HEK293 (cell line): ENCODE data around the gene AFF1.

Source experiments
- CTCF ChIA-PET: fragments of 350-600 bp; formaldehyde crosslinking; extraction: SDS; loops from one replicate; lab custom pipeline; 2021; ENCODE audit warnings: antibody characterized with exemption; lab: Yijun Ruan, JAX
- POLR2A ChIA-PET: fragments of 300-600 bp; formaldehyde crosslinking; extraction: SDS; loops from one replicate; lab custom pipeline; 2020; ENCODE audit warnings: antibody characterized with exemption, inconsistent platforms; lab: Yijun Ruan, JAX
- H3K27ac ChIP-seq: fragments of 200-500 bp; sonication (Bioruptor generic); 2 replicates; pipeline ENCODE4 v1.5.1; 2014; ENCODE audit warnings: low read depth, low read length, control low read depth, inconsistent platforms; ENCODE audit errors: extremely low read depth
- H3K36me3 ChIP-seq, 2 experiments: fragments of 200-500 bp in 1 of 2; sonication (Bioruptor generic) in 1 of 2; 1 replicate in 1 of 2; 2 replicates in 1 of 2; pipeline ENCODE4 v1.5.1; 2014 to 2017; ENCODE audit warnings: inconsistent platforms in 2 of 2, low read length in 2 of 2; ENCODE audit not compliant: control insufficient read depth in 2 of 2, insufficient read depth in 1 of 2
- H3K4me1 ChIP-seq: fragments of 200-500 bp; sonication (Bioruptor generic); 2 replicates; pipeline ENCODE4 v1.5.1; 2014; ENCODE audit warnings: mild to moderate bottlenecking, low read length, inconsistent platforms; ENCODE audit not compliant: control insufficient read depth, insufficient read depth
- H3K4me3 ChIP-seq: 2 replicates; pipeline ENCODE4 v1.5.1; 2011; ENCODE audit warnings: low read depth, mild to moderate bottlenecking, control low read depth, low read length, moderate library complexity
- H3K9me3 ChIP-seq: fragments of 200-500 bp; sonication (Bioruptor generic); 2 replicates; pipeline ENCODE4 v1.5.1; 2014; ENCODE audit warnings: low read depth, low read length, inconsistent platforms; ENCODE audit not compliant: control insufficient read depth, insufficient read depth
- GLI2 ChIP-seq: fragments of 450-650 bp; formaldehyde crosslinking; IDR thresholded peaks from 2 replicates; pipeline ENCODE4; 2017; ENCODE audit warnings: missing biosample characterization, missing genetic modification characterization, low read depth, borderline replicate concordance
- HOXD13 ChIP-seq: sonication (generic); formaldehyde crosslinking; IDR thresholded peaks from 2 replicates; pipeline ENCODE4 v1.8.0; 2022; ENCODE audit warnings: missing genetic modification reagents, borderline replicate concordance
- MEIS1 ChIP-seq: sonication (generic); formaldehyde crosslinking; IDR thresholded peaks from 2 replicates; pipeline ENCODE4 v1.8.1; 2022; ENCODE audit warnings: missing genetic modification reagents, mild to moderate bottlenecking, borderline replicate concordance
- PRDM4 ChIP-seq: fragments of 450-650 bp; formaldehyde crosslinking; IDR thresholded peaks from 2 replicates; pipeline ENCODE4 v1.5.1; 2017; ENCODE audit warnings: missing biosample characterization, missing genetic modification characterization
- WT1 ChIP-seq: fragments of 450-650 bp; formaldehyde crosslinking; IDR thresholded peaks from 2 replicates; pipeline ENCODE4 v1.5.1; 2016; ENCODE audit warnings: missing biosample characterization, missing genetic modification characterization
- ZBTB8A ChIP-seq: fragments of 450-650 bp; formaldehyde crosslinking; IDR thresholded peaks from 2 replicates; pipeline ENCODE4 v1.5.1; 2016; ENCODE audit warnings: missing biosample characterization, missing genetic modification characterization
- ZNF133 ChIP-seq: fragments of 450-650 bp; formaldehyde crosslinking; IDR thresholded peaks from 2 replicates; pipeline ENCODE4 v1.5.1; 2016; ENCODE audit warnings: missing biosample characterization, missing genetic modification characterization
- ZNF146 ChIP-seq: fragments of 450-650 bp; formaldehyde crosslinking; IDR thresholded peaks from 2 replicates; pipeline ENCODE4 v1.5.1; 2016; ENCODE audit warnings: missing biosample characterization, missing genetic modification characterization
- ZNF169 ChIP-seq: fragments of 450-650 bp; formaldehyde crosslinking; IDR thresholded peaks from 2 replicates; pipeline ENCODE4 v1.5.1; 2016; ENCODE audit warnings: missing biosample characterization, missing genetic modification characterization
- ZNF174 ChIP-seq: fragments of 450-650 bp; formaldehyde crosslinking; IDR thresholded peaks from 2 replicates; pipeline ENCODE4 v1.5.0; 2017; ENCODE audit warnings: missing biosample characterization, mild to moderate bottlenecking, missing genetic modification characterization
- ZNF19 ChIP-seq: fragments of 450-650 bp; formaldehyde crosslinking; IDR thresholded peaks from 2 replicates; pipeline ENCODE4; 2016; ENCODE audit warnings: missing biosample characterization, missing genetic modification characterization, low read depth
- ZNF23 ChIP-seq: fragments of 450-650 bp; formaldehyde crosslinking; IDR thresholded peaks from 2 replicates; pipeline ENCODE4 v1.5.1; 2016; ENCODE audit warnings: missing biosample characterization, missing genetic modification characterization, borderline replicate concordance
- ZNF24 ChIP-seq: fragments of 450-650 bp; formaldehyde crosslinking; IDR thresholded peaks from 2 replicates; pipeline ENCODE4 v1.5.1; 2016; ENCODE audit warnings: missing biosample characterization, missing genetic modification characterization
- ZNF324 ChIP-seq: fragments of 450-650 bp; formaldehyde crosslinking; IDR thresholded peaks from 2 replicates; pipeline ENCODE4 v1.5.1; 2016; ENCODE audit warnings: missing biosample characterization, missing genetic modification characterization
- ZNF354C ChIP-seq: fragments of 450-650 bp; formaldehyde crosslinking; IDR thresholded peaks from 2 replicates; pipeline ENCODE4 v1.5.1; 2016; ENCODE audit warnings: missing biosample characterization, missing genetic modification characterization, low read depth, borderline replicate concordance
- ZNF37A ChIP-seq: fragments of 450-650 bp; IDR thresholded peaks from 2 replicates; pipeline ENCODE4 v1.5.1; 2018; ENCODE audit warnings: missing biosample characterization, missing genetic modification characterization
- ZNF416 ChIP-seq: fragments of 450-650 bp; formaldehyde crosslinking; IDR thresholded peaks from 2 replicates; pipeline ENCODE4 v1.5.1; 2016; ENCODE audit warnings: missing biosample characterization, missing genetic modification characterization
- ZNF514 ChIP-seq: fragments of 450-650 bp; formaldehyde crosslinking; IDR thresholded peaks from 2 replicates; pipeline ENCODE4 v1.5.1; 2016; ENCODE audit warnings: missing biosample characterization, missing genetic modification characterization
- ZNF544 ChIP-seq: fragments of 450-650 bp; formaldehyde crosslinking; IDR thresholded peaks from 2 replicates; pipeline ENCODE4 v1.5.0; 2017; ENCODE audit warnings: missing biosample characterization, missing genetic modification characterization
- ZNF549 ChIP-seq: fragments of 450-650 bp; IDR thresholded peaks from 2 replicates; pipeline ENCODE4 v1.5.1; 2018; ENCODE audit warnings: missing biosample characterization, missing genetic modification characterization, mild to moderate bottlenecking, inconsistent platforms, moderate library complexity
- ZNF561 ChIP-seq: fragments of 450-650 bp; IDR thresholded peaks from 2 replicates; pipeline ENCODE4 v1.5.1; 2018; ENCODE audit warnings: missing biosample characterization, missing genetic modification characterization, borderline replicate concordance
- ZNF585B ChIP-seq: fragments of 450-650 bp; formaldehyde crosslinking; IDR thresholded peaks from 2 replicates; pipeline ENCODE4 v1.5.1; 2016; ENCODE audit warnings: missing biosample characterization, missing genetic modification characterization
- ZSCAN16 ChIP-seq: fragments of 450-650 bp; formaldehyde crosslinking; IDR thresholded peaks from 2 replicates; pipeline ENCODE4 v1.5.1; 2016; ENCODE audit warnings: missing biosample characterization, missing genetic modification characterization
- ZSCAN23 ChIP-seq: fragments of 450-650 bp; formaldehyde crosslinking; IDR thresholded peaks from 2 replicates; pipeline ENCODE4 v1.5.1; 2016; ENCODE audit warnings: missing biosample characterization, missing genetic modification characterization
- TF ChIP-seq, protein P1 (sequence below): fragments of 450-650 bp; formaldehyde crosslinking; IDR thresholded peaks from 2 replicates; pipeline ENCODE4 v1.5.1; 2016; ENCODE audit warnings: missing biosample characterization, missing genetic modification characterization
- TF ChIP-seq, protein P2 (sequence below): fragments of 450-650 bp; formaldehyde crosslinking; IDR thresholded peaks from 2 replicates; pipeline ENCODE4 v1.5.1; 2016; ENCODE audit warnings: missing biosample characterization, missing genetic modification characterization

AFF1 gene

GRCh38 chr4:87045659-87046058 is 110.8 kb downstream of the AFF1 start:
- Histone ChIP-seq H3K4me1 (no peaks in the 10 kb centered on the region; the same call in 1 of the 2 replicates), H3K27ac (no peak overlapping the region), H3K4me3 (no peak overlapping the region), H3K36me3 (peaks cover 0 to 11% of the 10 kb centered on the region in 2 experiments; a peak in 1 of 3 replicates), H3K9me3 (no peaks in the 10 kb centered on the region)
- no peak for TF ChIP-seq ZNF174 (tag by site-specific recombination)
- no peak for TF ChIP-seq MEIS1 (CRISPR knock-in tag)
- TF ChIP-seq, protein P1, sequence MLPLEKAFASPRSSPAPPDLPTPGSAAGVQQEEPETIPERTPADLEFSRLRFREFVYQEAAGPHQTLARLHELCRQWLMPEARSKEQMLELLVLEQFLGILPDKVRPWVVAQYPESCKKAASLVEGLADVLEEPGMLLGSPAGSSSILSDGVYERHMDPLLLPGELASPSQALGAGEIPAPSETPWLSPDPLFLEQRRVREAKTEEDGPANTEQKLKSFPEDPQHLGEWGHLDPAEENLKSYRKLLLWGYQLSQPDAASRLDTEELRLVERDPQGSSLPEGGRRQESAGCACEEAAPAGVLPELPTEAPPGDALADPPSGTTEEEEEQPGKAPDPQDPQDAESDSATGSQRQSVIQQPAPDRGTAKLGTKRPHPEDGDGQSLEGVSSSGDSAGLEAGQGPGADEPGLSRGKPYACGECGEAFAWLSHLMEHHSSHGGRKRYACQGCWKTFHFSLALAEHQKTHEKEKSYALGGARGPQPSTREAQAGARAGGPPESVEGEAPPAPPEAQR, result no peak
- TF ChIP-seq ZNF169, result no peak
- TF ChIP-seq ZNF146, result no peak
- TF ChIP-seq ZSCAN23, result no peak
- TF ChIP-seq ZBTB8A (tag by site-specific recombination), result no peak
- TF ChIP-seq ZNF354C (tag by site-specific recombination), result no peak
- TF ChIP-seq ZNF416 (tag by site-specific recombination), result no peak
- POLR2A ChIA-PET, result no interaction called here
- CTCF ChIA-PET, result no interaction called here

DNA sequence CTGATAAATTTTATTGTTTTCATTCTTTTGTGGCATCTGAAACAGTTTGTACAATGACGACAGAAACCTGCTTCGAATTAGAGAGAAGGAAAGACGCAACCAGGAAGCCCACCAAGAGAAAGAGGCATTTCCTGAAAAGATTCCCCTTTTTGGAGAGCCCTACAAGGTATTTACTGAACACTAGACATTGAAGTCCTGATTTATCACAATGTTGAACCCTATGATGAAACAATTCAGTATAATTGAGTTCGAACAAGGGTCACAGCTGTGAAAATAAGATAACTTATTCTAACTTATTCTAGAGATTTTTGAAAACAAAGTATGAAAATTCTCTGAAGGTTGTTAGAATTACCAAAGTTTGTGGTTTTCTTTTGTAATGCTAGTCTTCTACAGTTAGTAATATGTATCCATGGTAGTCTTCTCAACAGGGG is 111.3 kb downstream of the AFF1 start:
- CTCF ChIA-PET, result no interaction called here
- no peak for TF ChIP-seq GLI2
- no peak for TF ChIP-seq ZNF133
- no peak for TF ChIP-seq ZBTB8A (tag by site-specific recombination)
- TF ChIP-seq WT1 (tag by site-specific recombination), result no peak
- TF ChIP-seq, protein P2, sequence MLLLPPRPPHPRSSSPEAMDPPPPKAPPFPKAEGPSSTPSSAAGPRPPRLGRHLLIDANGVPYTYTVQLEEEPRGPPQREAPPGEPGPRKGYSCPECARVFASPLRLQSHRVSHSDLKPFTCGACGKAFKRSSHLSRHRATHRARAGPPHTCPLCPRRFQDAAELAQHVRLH (tag by site-specific recombination), result no peak
- no peak for TF ChIP-seq ZNF23 (tag by site-specific recombination)
- no peak for TF ChIP-seq ZNF514 (tag by site-specific recombination)
- no peak for TF ChIP-seq ZNF561 (tag by site-specific recombination)
- Histone ChIP-seq H3K27ac (no peak overlapping the region), H3K36me3 (peaks cover 0 to 11% of the 10 kb centered on the region in 2 experiments; a peak in 1 of 3 replicates), H3K4me1 (no peaks in the 10 kb centered on the region; the same call in 1 of the 2 replicates), H3K4me3 (no peak overlapping the region), H3K9me3 (no peaks in the 10 kb centered on the region)
- POLR2A ChIA-PET, result no interaction called here

GRCh38 chr4:87047281-87047798 is 112.5 kb downstream of the AFF1 start:
- H3K9me3 ChIP-seq, result no peaks in the 10 kb centered on the region
- POLR2A ChIA-PET, result no interaction called here
- no peak for TF ChIP-seq ZNF585B (tag by site-specific recombination)
- H3K4me1 ChIP-seq, result no peaks in the 10 kb centered on the region; the same call in 1 of the 2 replicates
- H3K27ac ChIP-seq, result no peak overlapping the region
- H3K4me3 ChIP-seq, result no peak overlapping the region
- peaks cover 0 to 11% of the 10 kb centered on the region in 2 experiments; a peak in 1 of 3 replicates for H3K36me3 ChIP-seq
- CTCF ChIA-PET, result no interaction called here

- peaks cover 4% of the 10 kb centered on the region; the same call in 1 of the 2 replicates for H3K4me1 ChIP-seq
- POLR2A ChIA-PET, result no interaction called here
- H3K36me3 ChIP-seq, result peaks cover 0 to 11% of the 10 kb centered on the region in 2 experiments; a peak in 1 of 3 replicates
- no peak overlapping the region for H3K4me3 ChIP-seq
- no peaks in the 10 kb centered on the region for H3K9me3 ChIP-seq
- TF ChIP-seq HOXD13 (no peak), ZNF23 (tag by site-specific recombination) (no peak), PRDM4 (tag by site-specific recombination) (no peak), ZNF19 (no peak), ZNF544 (tag by site-specific recombination) (no peak), ZNF37A (tag by site-specific recombination) (no peak), ZNF549 (tag by site-specific recombination) (no peak), ZNF324 (tag by site-specific recombination) (no peak), ZSCAN16 (no peak), ZNF24 (tag by site-specific recombination) (no peak)
- TF ChIP-seq, all 188 proteins: peak for 0
- H3K27ac ChIP-seq, result no peak overlapping the region
- CTCF ChIA-PET, result no interaction called here
Measured at GRCh38 chr4:87049508-87049907, 114.7 kb downstream of the AFF1 start.
